Spinal cord (tissue), 10 donors: ENCODE data around the gene MST1. TPM values are rescaled to one million over a fixed set of nuclear protein-coding genes. Genes with fewer than 3 reads are reported as not detected.

ENCODE experiments used
- DNase-seq, 6 donors: peaks; one replicate each; pipeline versions ENCODE4 v3.0.0 to v3.0.0-alpha.2; 2013 to 2015; ENCODE audit warnings: low spot score in 6 of 6, low read depth in 4 of 6
- H3K27ac ChIP-seq: one replicate; pipeline ENCODE4 v1.5.1; 2013; ENCODE audit warnings: low read depth, low read length, control low read depth
- H3K27me3 ChIP-seq: one replicate; pipeline ENCODE4 v1.6.1; 2013; ENCODE audit warnings: low read length; ENCODE audit not compliant: control insufficient read depth, insufficient read depth
- H3K36me3 ChIP-seq: one replicate; pipeline ENCODE4 v1.6.1; 2013; ENCODE audit warnings: low read length; ENCODE audit not compliant: control insufficient read depth, insufficient read depth
- H3K4me1 ChIP-seq: one replicate; pipeline ENCODE4 v1.6.1; 2013; ENCODE audit warnings: low read length; ENCODE audit not compliant: control insufficient read depth, insufficient read depth
- H3K4me3 ChIP-seq: one replicate; pipeline ENCODE4 v1.5.1; 2013; ENCODE audit warnings: low read depth, low read length, control low read depth
- H3K9me3 ChIP-seq: one replicate; pipeline ENCODE4 v1.6.1; 2013; ENCODE audit warnings: low read length; ENCODE audit not compliant: control insufficient read depth, insufficient read depth
- WGBS: methylation state at CpG from one replicate; pipeline ENCODE4 v1.1.5; 2013; ENCODE audit warnings: missing lambda C conversion rate; ENCODE audit not compliant: insufficient coverage; 5-methylcytosine and 5-hydroxymethylcytosine counted together
- polyA plus RNA-seq, 2 donors: library from polyadenylated mRNA; unstranded; fragments of 120-200 nt; gene quantifications; one replicate each; pipeline ENCODE4 v1.2.1, GENCODE V29; 2013; ENCODE audit not compliant: insufficient read length in 2 of 2
- total RNA-seq, 2 donors: library from RNA; depleted of rRNA in 1 of 2; stranded (reverse); fragments of 120-200 nt in 1 of 2; fragments of >200 nt in 1 of 2; gene quantifications; one replicate each; pipeline versions ENCODE4 v1.2.3 to v1.2.4, GENCODE V29; 2013 to 2014
- donor health status: healthy.

The MST1 gene
- total and polyA plus RNA-seq, 4 donors: 10.7 to 62.6 (median 44.1) TPM

DNA sequence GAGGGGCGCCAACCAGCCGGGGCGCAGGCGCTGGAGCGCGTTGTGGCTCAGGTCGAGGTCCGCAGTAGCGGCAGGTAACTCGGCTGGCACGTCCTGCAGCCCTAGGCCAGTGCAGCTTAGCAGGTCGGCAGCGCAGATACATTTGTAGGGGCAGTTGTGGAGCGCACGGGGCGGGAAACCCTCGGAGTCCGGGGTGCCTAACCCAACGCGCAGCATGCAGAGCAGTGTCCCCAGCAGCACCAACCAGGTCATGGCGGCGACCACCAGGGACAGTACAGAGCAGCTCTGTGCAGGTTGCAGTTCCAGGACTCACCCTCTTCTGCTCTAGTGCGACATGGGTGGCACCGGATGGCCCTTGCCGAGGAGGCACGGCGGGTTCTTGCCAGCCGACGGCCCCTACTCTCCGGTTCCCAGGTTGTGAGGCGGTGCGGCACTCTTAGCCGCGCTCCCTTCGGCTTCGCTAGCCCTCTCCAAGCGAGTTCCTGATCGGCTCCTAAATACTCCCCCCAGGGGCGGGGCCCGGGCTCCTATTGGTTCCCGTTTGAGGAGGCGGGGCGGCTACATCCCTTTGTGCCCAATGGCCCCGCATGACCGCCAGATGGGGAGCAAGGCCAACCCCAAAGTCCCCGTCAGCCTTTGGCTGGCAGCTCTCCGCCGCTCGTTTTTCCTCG, 30.1 kb upstream of the MST1 start, which contains the start of gene AMIGO3:
Gene AMIGO3, minus strand, starts transcription at position 471 of the 671 bp plus-strand sequence. Its CDS starts 219 bp downstream, at position 252.
- Histone ChIP-seq H3K9me3 (no peaks in the 10 kb centered on the region), H3K27me3 (no peaks in the 10 kb centered on the region), H3K4me3 (peak within 1 kb of the TSS; percentile 60), H3K36me3 (peaks cover 78% of the 10 kb centered on the region), H3K27ac (peak within 1 kb of the TSS; percentile 82), H3K4me1 (peaks cover 51% of the 10 kb centered on the region)
- DNase-seq: peak; percentile 77 to 98 (median 88)
- under 1% methylated on average over 46 of the region's 50 CpGs for WGBS

DNA sequence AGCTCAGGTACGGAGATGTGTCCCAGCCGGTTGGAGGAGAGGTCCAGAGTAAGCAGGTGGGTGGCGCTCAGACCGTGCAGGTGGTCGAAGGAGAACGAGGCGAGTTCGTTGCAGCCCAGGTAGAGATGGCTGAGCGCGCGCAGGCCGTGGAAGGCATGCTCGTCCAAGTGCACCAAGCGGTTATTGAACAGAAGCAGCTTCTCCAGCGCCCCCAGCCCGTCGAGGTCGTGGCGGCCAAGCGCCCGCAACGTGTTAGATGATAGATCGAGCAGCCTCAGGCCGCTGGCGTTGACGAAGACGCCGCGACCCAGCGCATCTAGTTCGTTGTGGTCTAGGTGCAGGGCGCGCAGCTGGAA, 29.6 kb upstream of the MST1 start:
- Histone ChIP-seq H3K4me1 (peaks cover 48% of the 10 kb centered on the region), H3K9me3 (no peaks in the 10 kb centered on the region), H3K36me3 (peaks cover 83% of the 10 kb centered on the region), H3K27ac (no peak overlapping the region), H3K4me3 (peak overlapping the region; percentile 60), H3K27me3 (no peaks in the 10 kb centered on the region)
- DNase-seq: peak in 1 of 6 donors; percentile 70
- 4% methylated on average over 33 of the region's 33 CpGs for WGBS

DNA sequence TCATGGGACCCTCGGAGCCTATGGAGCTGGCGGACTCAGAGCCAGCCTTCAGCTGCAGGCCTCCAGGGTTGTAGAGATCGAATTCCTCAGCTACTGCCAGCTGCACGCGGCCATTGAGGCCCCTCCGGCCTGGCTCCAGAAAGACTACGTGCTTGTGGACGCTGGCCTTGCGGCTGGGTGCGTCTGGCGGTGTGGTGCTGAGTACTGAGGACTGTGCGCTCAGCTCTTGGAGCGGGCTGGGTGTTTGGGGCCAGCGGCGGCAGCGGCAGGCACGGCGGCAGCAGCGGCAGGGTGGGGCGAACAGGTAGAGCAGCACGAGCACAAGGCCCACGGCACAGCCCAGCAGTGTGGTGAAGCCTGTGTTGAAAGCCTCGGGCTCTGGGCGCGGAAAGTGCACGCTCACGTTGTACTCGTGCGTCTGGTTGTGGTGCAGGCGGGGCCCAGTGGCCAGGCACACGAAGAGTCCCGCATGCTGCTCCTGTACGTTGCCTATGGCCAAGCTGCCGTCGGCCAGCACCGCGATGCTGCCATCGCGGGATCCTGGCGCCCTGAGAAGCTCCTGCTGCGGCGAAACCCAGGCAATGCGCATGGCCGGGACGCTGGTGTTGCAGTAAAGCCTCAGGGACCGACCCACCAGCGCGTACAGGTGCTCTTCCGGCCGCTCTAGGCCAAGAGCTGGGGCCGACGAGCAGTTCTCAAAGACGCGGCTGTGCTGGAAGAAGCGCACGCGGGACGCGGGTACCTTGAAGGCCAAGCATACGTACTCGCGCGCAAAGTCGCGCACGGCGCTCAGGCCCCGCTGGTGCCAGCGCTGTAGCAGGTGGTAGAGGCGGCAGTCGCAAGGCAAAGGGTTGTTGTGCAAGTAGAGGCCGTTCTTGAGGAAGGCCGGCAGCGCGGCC, 28.9 kb upstream of the MST1 start:
- Histone ChIP-seq H3K4me3 (no peak overlapping the region), H3K27ac (no peak overlapping the region), H3K4me1 (peaks cover 45% of the 10 kb centered on the region), H3K27me3 (no peaks in the 10 kb centered on the region), H3K9me3 (no peaks in the 10 kb centered on the region), H3K36me3 (peaks cover 89% of the 10 kb centered on the region)
- WGBS: 53% methylated on average over 75 of the region's 75 CpGs
- peak in 1 of 6 donors; percentile 29 for DNase-seq

DNA sequence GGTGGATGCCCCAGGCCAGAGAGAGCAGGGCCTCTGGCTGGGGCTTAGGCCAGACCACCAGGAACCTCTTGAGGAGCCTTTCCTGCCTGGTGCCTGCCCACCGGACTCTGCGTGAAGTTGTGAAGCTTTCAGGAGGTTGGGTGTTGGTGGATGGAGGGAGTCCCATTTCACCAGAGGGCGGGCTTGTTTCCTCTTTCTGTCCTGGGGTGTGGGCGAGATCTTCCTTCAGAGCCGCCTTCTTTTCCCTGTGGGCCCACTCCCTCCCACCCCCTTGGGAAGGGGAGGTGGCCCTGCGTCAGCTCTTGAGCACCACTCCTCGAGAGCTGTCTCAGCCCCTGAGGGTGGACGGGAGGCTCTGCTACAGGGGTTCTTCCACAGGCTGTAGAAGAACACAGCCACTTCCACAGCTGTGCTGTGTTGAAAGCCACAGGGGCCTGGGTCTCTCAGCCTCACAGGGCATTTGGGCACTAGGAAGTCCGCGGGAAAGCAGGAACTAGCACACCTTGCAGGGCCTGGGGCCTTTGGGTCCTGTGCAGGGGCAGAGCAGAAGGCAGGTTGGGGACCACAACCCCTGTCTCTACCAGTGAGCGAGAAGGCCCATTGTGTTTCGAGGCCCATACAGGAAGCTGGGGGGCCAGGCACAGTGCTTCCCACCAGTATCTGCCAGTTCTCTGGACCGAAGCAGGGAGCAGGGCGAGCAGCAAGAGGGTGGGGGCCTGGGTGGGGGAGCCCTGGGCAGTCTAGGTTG, 28.1 kb upstream of the MST1 start:
- WGBS: 92% methylated on average over 11 of the region's 14 CpGs
- no peaks in the 10 kb centered on the region for H3K9me3 ChIP-seq
- peaks cover 91% of the 10 kb centered on the region for H3K36me3 ChIP-seq
- no peak for DNase-seq
- H3K4me1 ChIP-seq: peaks cover 37% of the 10 kb centered on the region
- H3K27me3 ChIP-seq: no peaks in the 10 kb centered on the region
- H3K27ac ChIP-seq: no peak overlapping the region
- H3K4me3 ChIP-seq: no peak overlapping the region

DNA sequence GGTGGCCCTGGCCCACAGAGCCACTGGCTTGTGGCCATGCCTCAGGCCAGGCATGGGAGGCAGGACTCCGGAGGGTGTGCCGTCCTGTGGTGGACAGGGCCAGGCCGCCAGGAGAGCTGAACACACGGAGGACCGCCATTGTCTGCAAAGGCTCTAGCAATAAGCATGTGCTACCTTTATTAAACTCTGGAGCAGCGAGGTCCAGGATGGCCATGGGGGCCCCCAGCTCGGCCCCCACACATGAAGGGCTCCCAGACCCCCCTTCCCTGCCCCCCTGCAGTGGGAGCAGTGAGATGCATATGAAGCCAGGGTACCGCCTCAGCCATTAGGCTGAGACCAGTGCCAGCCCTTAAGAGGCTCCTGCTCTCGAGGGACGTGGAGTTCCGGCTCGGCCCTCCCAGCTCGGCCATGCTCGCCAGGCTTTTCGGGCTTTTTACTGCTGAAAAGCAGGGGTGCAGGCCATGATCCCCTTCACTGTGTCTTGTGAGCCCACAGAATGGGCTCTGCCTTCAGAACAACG, 27.5 kb upstream of the MST1 start:
- H3K27ac ChIP-seq: no peak overlapping the region
- no peaks in the 10 kb centered on the region for H3K9me3 ChIP-seq
- H3K4me1 ChIP-seq: peaks cover 31% of the 10 kb centered on the region
- WGBS: 93% methylated on average over 15 of the region's 16 CpGs
- H3K4me3 ChIP-seq: no peak overlapping the region
- no peaks in the 10 kb centered on the region for H3K27me3 ChIP-seq
- H3K36me3 ChIP-seq: peaks cover 91% of the 10 kb centered on the region
- no peak for DNase-seq

DNA sequence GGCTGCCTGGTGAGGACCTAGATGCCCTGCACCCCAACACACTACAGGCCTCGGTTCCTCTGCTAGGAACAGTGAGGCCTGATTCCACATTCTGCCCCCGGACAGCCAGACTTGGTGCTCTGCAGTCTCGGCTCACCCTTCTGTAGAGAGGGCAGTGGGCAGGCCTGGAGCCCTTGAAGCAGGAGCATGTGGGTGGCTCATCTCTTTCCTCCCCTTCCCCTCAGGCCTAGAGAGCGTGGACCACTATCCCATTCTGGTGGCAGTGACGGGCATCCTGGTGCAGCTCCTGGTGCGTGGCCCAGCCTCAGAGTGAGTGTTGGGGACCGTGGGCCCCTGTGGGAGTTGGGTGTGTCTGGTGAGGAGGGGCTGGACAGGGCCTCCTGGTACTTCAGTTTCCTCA, 26.9 kb upstream of the MST1 start:
- no peak for DNase-seq
- Histone ChIP-seq H3K9me3 (no peaks in the 10 kb centered on the region), H3K4me1 (peaks cover 30% of the 10 kb centered on the region), H3K27me3 (no peaks in the 10 kb centered on the region), H3K4me3 (no peak overlapping the region), H3K27ac (no peak overlapping the region), H3K36me3 (peaks cover 91% of the 10 kb centered on the region)
- 95% methylated on average over 6 of the region's 7 CpGs for WGBS

DNA sequence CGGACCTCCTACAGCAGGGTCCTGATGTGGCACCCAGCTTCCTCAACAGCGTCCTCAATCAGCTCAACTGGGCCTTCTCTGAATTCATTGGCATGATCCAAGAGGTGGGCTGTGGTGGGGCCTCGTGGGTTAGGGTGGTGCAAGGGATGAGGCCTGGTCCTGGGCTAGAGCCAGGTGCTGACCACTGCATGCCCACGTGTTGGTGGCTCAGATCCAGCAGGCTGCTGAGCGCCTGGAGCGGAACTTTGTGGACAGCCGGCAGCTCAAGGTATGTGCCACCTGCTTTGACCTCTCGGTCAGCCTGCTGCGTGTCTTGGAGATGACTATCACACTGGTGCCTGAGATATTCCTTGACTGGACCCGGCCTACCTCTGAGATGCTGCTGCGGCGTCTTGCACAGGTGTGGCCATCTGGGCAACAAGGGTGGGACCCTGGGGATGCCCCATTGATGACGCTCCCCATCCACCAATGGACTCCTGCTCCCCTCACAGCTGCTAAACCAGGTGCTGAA, 26.4 kb upstream of the MST1 start:
- DNase-seq: no peak
- 95% methylated on average over 13 of the region's 13 CpGs for WGBS
- Histone ChIP-seq H3K27me3 (no peaks in the 10 kb centered on the region), H3K4me1 (peaks cover 30% of the 10 kb centered on the region), H3K27ac (no peak overlapping the region), H3K36me3 (peaks cover 89% of the 10 kb centered on the region), H3K9me3 (no peaks in the 10 kb centered on the region), H3K4me3 (no peak overlapping the region)

DNA sequence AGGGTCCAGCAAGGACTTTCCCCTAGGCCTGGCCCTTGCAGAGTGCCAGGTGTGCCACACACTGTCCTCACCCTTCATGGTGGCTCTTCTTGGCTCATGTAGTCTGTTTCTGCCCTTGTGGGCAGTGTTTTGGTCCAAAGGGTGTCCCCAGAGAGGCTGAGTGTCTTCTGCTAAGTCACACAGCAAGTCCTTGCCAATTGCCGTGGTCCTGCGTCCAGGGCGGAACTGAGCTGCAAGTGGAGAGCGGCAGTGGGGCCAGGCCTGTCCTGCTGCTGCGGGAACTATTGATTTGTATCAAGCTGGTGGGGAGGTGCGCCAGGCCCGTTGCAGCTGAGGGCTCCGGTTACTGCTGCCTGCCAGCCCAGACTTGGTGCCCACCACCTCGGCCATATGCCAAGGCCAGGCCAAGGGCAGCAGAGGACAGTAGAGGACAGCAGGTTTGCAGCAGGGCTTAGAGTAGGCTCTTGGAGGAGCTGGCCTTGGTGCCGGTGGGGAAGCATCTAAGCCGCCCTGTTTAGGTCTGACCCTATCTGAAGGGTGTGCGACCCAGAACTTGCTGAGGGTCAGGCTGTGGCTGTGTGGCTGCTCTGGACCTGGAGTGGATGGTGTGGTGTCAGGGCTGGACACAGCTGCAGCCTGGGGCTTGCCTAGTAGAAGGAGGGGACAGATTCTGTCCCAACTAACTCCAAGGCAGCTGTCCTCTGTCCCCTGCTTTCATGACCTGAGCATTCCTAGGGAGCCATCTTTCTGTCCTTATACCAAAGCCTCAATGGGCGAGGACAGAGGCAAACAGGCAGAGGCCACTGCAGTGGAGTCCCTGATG, 25.7 kb upstream of the MST1 start:
- Histone ChIP-seq H3K4me1 (peaks cover 23% of the 10 kb centered on the region), H3K4me3 (no peak overlapping the region), H3K9me3 (no peaks in the 10 kb centered on the region), H3K27me3 (no peaks in the 10 kb centered on the region), H3K36me3 (peaks cover 83% of the 10 kb centered on the region), H3K27ac (no peak overlapping the region)
- WGBS: 86% methylated on average over 13 of the region's 13 CpGs
- no peak for DNase-seq
